HG03103 (cell line): ENCODE measurements around the gene CARMIL1.
"Not testable (repeated sequence)": the region's sequence is repeated elsewhere in the genome, so short reads cannot be mapped to it uniquely, and the experiment has no call there.

Experiments used
- ATAC-seq: cut with Tn5 transposase; IDR thresholded peaks from one replicate; pipeline ENCODE4 v1.9.1; 2021; ENCODE audit warnings: low read depth; ENCODE audit not compliant: unreplicated experiment

Gene CARMIL1

DNA sequence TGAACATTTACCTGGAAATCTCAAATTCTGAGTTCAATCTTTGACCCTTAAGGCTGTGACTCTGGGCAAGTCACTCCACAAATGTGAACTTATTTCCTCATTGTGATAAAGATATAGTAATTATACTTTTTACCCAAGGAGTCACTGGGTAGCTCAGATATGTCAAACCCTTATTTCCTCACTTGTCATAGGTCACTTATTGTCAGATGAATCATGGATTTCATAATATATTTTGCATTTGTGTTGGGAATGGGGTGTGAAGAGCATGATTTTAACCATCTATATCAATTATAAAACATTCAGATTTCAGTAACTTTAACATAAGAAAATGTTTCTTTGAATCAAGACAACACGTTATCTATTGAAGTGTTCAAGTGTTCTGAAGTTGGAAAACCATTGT, 3.7 kb upstream of the CARMIL1 start:
- ATAC-seq = no peak

DNA sequence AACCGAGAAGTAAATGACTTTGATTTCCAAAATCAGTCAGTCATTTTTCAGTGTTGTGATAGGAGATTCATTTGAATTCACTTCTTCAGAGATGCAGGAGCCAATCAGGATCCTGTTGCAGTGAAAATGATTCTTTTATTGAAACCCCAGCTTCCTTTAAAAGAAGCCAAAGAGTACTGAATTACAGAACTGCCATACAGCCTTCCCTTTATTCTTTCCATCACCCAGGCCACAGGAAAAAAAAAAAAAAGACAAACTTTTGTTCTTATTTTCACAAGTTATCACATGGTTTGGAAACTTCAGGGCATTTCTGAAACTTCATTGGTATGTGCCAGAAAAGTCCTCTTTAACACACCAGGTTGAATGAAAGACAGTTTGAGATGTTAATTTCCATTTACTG, 1.8 kb upstream of the CARMIL1 start:
- no peak for ATAC-seq

DNA sequence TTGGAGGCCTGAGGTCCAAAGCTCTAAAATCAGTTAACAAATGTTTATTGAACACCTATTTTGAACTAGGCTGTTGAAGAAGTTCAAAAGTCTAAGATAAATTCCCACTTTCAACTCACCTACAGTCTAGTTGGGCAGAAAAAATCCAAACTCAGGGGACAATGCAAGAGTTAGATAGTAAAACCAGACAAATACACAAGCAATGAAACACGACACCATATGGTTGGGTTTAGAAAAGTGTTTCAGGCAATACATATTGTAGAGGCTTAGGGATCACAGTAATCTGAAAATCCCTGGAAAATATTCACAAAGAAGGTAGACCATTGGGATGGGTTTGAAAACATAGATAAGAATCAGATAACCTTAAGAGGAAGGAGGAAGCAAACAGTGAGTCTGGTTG, 1.3 kb upstream of the CARMIL1 start:
- ATAC-seq = no peak

DNA sequence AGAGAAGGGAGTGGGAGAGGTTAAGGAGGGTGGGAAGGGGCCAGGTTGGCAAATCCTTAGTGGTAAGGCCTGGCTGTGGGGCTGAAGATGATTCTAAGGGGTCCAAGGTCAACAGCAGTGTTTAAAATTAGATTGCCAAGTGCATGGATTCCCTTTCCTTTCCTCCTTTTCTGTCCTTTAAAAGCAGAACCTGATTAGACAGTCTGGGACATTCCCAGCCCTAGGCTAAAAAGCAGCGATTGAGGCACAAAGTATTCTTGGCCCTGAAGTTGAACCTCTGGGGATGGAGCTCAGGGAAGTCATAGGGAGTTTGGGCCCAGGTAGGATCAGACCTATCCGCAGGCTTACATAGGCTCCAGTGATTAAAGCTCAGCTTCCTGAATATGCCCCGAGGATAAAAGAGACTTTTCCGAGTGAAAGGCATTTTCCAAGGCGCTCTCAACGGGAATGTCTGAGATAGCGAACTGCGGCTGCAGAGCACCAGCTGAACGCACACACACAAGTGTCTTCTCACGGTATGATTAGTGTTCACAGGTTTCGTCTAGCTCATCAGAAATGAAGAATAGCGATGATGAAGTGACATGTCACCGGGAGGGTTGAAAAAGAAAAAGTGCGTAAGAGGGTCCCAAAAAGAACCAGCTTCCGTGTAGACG, 787 bp upstream of the CARMIL1 start:
- ATAC-seq = peak; percentile 19

DNA sequence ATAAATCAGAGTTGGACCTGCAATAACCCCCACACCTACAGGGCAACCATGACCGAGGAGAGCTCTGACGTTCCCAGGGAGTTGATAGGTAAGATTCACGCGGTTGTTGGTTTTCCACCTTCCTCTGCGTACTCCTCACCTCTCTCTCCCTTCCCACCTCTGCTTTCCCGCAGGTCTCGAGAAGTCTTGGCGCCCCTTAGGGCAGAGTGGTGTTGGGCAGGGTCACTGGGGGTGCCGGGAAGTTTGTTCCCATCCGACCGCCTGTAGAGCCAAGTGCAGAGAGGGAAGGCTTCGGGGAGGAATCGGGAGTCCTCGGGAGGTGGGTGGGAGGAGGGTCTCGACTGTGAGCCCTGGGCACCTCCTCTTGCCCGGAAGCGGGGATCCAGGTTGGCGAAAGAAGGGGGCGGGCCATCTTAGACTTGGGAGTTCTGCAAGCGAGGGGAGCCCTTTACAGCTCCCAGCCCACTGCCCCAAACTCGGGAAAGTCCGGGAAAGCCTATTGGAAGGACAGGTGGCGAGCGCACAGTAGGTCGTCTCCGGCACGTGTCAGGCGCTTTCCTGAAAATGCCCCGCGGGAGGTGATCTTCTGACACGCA, 672 bp downstream of the CARMIL1 start:
- ATAC-seq = no peak

DNA sequence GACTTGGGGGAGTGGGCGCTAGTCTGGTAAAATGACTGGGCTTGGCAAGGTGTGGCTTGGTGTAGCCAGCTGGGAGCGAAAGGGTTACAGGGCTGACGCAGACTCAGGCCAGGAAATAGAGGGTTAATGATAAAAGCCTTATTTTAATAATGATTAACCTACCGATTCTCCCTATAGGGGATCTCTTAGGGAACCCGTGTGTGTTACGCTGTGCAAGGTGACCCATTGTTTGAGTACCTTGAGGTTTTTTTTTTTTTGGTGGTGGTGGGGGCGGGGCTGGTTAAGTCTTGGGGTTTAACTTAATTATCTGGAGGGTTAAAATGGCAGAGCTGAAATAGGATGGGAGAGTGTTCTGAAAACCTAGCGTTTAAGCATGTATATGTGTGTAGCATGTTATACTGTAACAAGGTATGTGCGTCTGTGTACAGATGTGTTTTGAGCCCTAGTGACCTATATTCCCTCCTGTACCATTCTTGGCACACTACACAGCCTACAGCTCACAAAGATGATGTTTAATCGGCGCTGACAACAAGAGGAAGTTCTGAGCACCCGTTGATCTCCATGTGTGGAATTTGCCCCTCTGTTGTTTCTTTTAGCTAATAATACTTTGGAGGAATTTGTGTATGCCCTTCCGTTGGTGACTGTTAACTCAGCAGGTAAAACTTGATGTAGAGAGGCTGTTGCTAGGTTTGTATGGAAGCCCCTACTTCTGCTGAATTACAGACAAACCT, 1.3 kb downstream of the CARMIL1 start:
- no peak for ATAC-seq

DNA sequence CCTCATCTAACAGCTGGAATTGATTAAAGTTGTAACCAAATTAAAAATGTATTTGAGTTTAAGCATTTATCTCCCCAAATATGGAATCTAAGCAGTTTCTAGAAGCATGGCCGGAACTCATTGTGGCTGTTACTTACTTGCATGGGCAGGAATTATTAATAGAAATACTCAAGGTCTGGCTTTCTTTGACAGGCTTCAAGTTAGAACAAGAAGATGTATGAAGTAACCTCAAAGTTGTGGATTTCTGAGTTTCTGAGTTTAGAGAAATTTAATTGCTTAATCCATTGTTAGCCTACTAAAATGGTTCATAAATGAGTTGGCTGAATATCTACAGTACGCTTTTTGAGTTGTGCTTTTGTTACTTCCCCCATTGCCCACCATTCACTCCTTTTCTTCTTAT, 7.7 kb downstream of the CARMIL1 start:
- no peak for ATAC-seq

DNA sequence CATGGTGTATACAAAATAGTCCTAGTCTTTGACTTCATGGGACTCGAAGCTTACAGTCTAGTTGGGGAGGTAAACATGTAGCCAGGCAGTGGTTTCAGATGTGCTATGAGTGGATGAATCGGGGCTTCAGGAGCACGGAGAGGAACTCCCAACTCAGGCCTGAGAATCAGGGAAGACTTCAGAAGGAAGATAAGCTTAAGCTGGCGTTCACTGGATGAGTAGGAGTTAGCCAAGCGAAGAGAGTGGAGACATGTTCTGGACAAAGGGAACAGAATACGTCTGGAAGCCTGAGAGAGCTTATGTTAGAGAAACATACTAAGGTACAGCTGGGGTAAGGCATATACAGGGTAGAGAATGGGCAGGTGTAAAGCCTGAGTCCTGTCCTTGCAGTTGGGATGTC, 8.8 kb downstream of the CARMIL1 start:
- ATAC-seq = no peak

DNA sequence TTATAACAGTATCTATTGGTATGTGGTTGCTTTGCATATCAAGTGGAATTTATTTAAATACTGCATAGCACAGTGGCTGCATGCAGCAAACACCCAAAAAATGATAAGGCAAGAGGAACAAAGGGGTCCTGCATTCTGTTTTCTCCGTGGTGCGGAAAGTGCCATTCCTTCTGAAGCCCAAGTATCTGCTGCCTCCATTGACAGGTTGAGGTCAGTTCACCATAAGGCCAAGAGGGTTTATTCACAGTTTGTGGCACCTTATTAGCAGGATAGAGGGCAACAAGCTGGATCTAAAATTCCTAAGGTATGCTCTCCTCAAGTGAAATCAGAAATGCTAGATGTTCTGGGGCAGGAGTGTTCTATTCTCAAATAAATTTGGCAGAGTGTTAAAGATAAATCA, 9.3 kb downstream of the CARMIL1 start:
- no peak for ATAC-seq

DNA sequence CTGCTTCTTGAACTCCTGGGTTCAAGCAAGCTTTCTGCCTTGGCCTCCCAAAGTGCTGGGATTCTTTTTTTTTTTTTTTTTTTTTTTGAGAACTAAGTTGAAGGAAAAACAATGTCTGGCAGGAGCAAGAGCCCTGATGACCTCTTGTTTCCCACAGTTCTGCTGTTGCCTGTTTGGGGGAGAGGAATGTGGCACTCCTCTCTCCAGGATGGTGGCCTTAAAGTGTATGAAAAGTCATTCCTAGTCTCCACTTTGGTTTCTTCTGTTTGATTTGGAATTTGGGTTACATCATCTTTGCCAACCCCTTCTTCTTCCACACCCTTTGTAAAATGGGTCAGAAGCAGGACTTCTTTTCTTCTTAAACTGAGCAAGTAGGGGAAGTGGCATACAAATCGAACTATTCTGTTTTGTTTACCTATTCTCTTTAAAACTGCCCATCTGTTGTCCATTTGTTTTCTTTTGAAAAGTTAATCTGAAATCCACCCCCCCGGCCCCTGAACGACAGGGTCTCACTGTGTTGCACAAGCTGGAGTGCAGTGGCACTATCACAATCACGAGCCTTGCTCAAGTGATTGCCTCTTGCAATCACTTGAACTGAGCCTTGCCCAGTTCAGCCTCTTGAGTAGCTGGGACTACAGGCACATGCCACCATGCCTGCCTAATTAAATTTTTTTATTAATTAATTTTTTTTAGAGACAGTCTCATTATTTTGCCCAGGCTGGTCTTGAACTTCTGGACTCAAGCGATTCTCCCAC, 11.3 kb downstream of the CARMIL1 start:
- no peak for ATAC-seq

DNA sequence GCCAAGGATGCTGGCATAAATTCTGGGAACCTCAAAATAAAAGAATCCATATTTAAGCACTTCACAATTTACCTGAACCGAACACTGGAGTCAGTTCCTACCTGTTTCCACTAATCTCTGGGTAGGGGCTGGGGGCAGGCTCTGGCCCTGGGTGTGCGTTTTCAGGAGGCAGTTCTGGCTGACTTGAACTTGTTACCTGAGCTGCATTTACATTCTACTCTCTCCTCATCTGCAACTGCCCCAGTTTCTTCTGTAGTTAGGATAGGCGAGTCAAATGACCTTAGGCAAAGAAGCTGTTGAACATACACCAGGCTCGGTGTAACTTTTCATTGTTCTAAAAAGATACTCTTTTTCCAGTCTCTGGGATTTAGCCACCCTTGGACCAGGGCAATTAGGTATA, 13.2 kb downstream of the CARMIL1 start:
- ATAC-seq = no peak

DNA sequence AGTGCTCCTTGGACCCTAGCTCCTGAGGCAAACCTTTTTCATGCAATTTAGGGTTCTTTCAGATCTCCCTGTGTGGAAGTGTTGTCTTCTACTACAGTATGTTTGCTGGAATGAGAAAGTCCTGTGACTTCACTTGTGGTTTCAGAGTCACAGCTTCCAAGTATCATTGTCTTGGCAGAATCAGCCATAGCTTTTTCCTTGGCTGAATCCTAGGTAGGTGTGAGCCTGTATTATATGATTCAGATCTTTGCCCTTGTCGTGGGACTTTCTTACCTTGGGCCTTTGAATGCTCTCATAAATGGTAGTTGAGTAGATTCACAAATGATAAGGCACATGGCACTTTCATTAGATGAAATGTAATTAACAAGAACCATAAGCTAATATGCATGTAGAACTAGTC, 16.5 kb downstream of the CARMIL1 start:
- no peak for ATAC-seq

DNA sequence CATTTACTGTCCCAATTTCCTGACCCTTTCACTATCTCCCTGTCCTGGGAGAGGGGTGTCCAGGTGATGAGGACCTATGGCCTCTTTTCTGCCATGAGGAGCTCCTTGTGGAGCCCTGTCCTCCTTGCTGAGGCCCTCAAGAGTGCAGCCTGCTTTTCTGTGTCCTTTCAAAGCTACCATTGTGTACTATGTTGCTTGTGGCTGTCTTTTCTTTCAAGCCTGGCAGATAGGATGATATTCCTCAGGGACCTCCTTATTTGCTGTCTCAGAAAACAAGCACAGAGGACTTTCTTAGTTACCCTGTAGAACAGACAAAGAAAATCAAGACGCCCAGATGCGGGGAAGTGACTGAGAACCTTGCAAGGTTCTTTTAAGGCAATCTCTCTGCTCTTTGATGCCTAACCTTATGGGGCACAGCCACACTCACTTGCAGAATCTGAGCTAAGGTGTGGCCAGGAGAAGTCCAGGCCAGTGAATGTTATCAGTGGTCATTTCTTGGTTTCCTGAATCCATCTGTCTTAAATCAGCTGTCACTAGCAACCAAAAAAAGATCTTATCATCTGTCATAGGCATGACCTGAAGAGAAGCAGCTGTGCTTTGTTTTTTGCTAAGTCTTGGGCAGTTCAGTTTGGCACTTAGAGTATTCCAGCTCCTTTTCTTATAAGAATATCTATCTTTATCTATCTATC, 17.2 kb downstream of the CARMIL1 start:
- no peak for ATAC-seq

DNA sequence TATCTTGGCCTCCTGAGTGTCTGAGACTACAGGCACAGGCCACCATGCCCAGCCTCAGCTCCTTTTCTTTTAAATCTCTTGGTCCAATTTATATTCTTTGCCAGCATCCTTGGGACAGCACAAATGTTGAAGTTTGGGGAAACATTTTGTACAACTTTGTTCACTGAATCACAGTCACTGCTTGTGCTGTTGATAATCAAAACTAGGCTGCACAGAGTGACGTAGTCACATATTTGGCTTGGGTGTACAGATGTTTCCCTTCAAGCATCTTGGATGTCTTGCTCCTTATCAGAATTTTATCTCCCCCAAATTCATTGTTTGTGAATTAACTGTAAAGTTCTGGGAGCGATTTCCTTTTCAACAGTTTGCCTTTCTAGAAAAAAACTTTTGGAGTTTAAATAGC, 17.9 kb downstream of the CARMIL1 start:
- ATAC-seq = no peak

DNA sequence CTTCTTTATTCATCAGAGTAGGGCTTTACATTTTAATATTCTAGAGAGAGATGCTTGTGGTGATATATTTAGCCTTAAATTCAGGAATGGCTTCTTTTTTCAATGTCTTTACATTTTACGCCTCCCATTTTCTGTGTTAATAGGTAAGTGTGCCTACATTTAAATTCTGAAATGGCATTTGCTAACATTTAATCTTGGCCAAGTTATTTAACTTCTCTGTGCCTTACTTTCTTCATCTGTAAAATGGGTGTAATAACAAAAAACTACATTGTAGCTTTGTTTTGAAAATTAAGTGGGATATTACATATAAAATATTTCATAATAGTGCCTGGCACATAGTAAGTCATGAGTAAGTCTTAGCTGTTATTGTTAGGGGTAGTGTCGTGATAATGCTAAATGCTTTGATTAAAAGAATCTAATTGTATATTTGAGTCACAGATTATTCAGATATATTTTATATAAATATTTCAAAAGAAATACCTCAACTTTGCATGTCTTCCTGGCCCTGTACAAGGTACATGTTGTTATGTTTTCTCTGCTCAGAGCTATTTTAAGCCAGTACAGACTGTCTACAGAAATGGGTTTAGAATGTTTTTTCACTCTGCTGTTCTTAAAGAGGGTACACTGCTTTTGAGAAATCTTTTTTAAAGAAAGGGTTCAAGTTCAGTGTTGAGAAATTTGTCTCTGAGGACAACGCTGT, 18.8 kb downstream of the CARMIL1 start:
- ATAC-seq = no peak

DNA sequence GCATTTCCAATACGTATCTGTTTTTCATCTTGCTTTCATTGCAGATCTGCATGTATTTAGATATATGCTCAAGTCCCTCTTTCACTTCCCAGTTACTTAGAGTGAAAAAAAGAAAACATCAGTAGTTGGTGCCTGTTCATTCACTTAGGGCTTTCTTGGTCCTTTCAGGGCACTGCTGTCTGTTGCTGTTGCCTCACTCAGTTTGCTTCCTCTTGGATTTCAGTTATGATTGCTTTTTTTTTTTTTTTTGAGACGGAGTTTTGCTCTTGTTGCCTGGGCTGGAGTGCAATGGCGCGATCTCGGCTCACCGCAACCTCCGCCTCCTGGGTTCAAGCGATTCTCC, 19.3 kb downstream of the CARMIL1 start:
- not testable (repeated sequence) for ATAC-seq

DNA sequence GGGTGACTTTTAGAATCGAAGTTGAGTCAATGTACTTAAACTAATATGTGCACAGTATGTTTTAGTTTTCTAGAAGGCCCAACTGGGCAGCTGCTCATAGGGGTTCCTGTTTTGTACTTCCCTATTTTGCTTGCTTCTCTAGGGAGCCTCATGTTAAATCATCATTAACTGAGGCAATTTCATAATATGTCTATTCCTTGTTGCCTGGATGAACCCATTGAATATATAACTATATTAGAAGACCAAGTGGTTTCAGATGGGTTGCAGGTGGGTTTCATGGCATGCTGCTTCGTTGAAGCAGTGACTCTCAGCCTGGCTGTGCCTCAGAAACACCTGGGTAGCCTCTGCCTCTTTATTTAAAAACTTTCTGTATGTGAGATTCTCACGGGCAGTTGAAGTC, 22.2 kb downstream of the CARMIL1 start:
- ATAC-seq = no peak

DNA sequence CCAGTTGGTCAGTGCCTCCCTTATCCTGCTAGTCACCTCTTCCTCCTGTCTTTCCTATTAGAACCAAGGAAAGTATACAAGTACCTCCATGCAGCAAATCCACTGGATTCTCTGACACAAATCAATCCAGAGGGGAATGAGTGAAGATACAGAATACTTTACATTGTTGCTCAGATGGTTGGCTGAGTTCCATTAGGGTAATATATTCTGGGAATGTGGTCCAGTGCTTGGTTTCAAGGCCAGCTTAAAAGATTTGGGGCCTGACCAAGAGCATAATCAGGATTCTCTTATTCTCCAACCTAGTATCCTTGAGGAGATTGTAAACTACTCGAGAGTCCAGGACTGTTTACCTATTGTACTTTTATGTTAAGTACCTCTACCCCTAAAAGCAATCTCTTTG, 23.0 kb downstream of the CARMIL1 start:
- no peak for ATAC-seq

DNA sequence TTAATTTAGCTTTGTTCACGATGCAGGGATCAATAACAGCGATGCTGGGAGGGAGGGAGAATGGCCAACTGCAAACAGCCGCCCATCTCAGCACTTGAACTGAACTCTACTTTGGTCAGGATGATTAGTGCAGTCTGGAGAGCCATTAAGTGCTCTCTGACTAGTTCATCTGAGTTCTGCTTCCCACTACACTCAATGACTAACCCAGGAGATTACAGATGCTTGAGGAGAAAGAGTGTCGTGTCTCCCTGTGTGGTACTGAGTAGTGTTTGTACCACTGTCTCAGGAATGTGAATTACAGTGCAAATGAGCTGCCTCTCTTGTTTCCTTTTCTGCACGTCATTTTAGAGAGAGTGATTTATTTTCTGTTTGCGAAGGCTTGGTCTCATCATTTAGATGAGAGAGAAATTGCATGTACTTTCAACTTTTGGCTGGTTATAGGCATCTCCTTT, 23.5 kb downstream of the CARMIL1 start:
- ATAC-seq = no peak

DNA sequence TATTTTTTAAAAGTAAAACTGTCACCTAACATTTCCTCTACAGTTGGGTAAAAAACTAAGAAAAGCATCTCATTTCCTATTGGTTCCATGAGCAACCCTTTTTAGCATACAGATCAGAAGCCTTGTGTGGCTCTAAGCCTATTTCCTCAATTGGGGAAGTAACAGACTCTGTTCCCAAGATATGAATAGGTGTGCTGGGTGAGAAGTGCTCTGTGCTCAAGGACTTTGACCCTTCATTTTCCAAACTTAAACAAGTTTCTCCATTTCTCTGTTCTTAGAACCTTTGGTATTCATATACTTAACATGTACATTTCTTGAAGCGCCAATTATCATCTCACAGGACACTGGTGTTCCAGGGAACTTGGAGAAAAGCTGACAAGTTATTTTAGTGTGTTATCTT, 24.1 kb downstream of the CARMIL1 start:
- ATAC-seq = no peak
